Endothelial cell of umbilical vein (primary cell): ENCODE results near the gene RBM22. TPM values are rescaled to one million over a fixed set of nuclear protein-coding genes. Genes with fewer than 3 reads are reported as not detected.

ENCODE experiments used
- BruUV-seq: library from RNA; stranded (reverse); fragments of 400-500 nt; replicated peaks from 2 replicates; lab custom pipeline; 2021; lab: Mats Ljungman, UMichigan
- CTCF ChIA-PET: fragments of 300-600, 350-600 bp; sonication (Branson Sonifier 250); formaldehyde crosslinking; loops from one replicate; lab custom pipeline; 2021; ENCODE audit warnings: antibody characterized with exemption, inconsistent platforms; lab: Charles Lee
- POLR2A ChIA-PET: fragments of 300-600, 350-600 bp; sonication (Branson Sonifier 250); formaldehyde crosslinking; loops from one replicate; lab custom pipeline; 2021; ENCODE audit warnings: antibody characterized with exemption, inconsistent platforms; lab: Charles Lee
- DNase-seq: peaks from one replicate; pipeline ENCODE4 v3.0.0-alpha.2; 2011; ENCODE audit warnings: low read depth, low spot score
- FAIRE-seq: peaks from 2 replicates; lab custom pipeline; 2011; peaks lifted over from hg19 to GRCh38; lab: Jason Lieb, UNC
- H2AFZ ChIP-seq: 2 replicates; pipeline ENCODE4 v1.6.0; 2012; ENCODE audit warnings: low read depth, low read length, control low read depth, inconsistent platforms
- H3K27ac ChIP-seq: 2 replicates; pipeline ENCODE4 v1.5.1; 2011; ENCODE audit warnings: low read depth, mild to moderate bottlenecking, control low read depth, low read length, moderate library complexity; ENCODE audit not compliant: insufficient read depth
- H3K27me3 ChIP-seq, 2 experiments: 2 replicates each; pipeline versions ENCODE4 v1.6.0 to v1.6.1; 2011; ENCODE audit warnings: low read length in 2 of 2, mixed read lengths in 1 of 2; ENCODE audit not compliant: control insufficient read depth in 2 of 2, insufficient read depth in 2 of 2
- H3K36me3 ChIP-seq, 2 experiments: 2 replicates in 1 of 2; 3 replicates in 1 of 2; pipeline ENCODE4 v1.5.1; 2011; ENCODE audit warnings: low read length in 2 of 2, mild to moderate bottlenecking in 1 of 2, moderate library complexity in 1 of 2; ENCODE audit not compliant: control insufficient read depth in 2 of 2, insufficient read depth in 2 of 2; ENCODE audit errors: extremely low read depth in 1 of 2
- H3K4me1 ChIP-seq: 3 replicates; pipeline ENCODE4 v1.5.1; 2011; ENCODE audit warnings: mild to moderate bottlenecking, low read length; ENCODE audit not compliant: control insufficient read depth, insufficient read depth; ENCODE audit errors: extremely low read depth
- H3K4me2 ChIP-seq: 2 replicates; pipeline ENCODE4 v1.6.1; 2011; ENCODE audit warnings: low read length, control low read depth, mixed read lengths; ENCODE audit not compliant: insufficient read depth
- H3K4me3 ChIP-seq, 3 experiments: fragments of 200-600 bp in 1 of 3; sonication (generic), shearing (Covaris generic) in 1 of 3; replicated peaks in 1 of 3; 2 replicates each; pipeline ENCODE4 v1.5.1; 2011 to 2016; ENCODE audit warnings: control low read depth in 3 of 3, low read length in 3 of 3, mild to moderate bottlenecking in 2 of 3, inconsistent platforms in 1 of 3, low read depth in 1 of 3, moderate library complexity in 1 of 3; ENCODE audit not compliant: insufficient read depth in 1 of 3
- H3K79me2 ChIP-seq: 2 replicates; pipeline ENCODE4 v1.6.0; 2012; ENCODE audit warnings: low read length, inconsistent platforms; ENCODE audit not compliant: control insufficient read depth, insufficient read depth
- H3K9ac ChIP-seq: replicated peaks from 2 replicates; pipeline ENCODE3; 2011; ENCODE audit warnings: low read length, control low read depth; ENCODE audit not compliant: insufficient read depth; ENCODE audit errors: extremely low read depth
- H3K9me1 ChIP-seq: replicated peaks from 3 replicates; pipeline ENCODE4 v1.6.0; 2011; ENCODE audit warnings: mild to moderate bottlenecking, low read length; ENCODE audit not compliant: control insufficient read depth, insufficient read depth; ENCODE audit errors: extremely low read depth
- H3K9me3 ChIP-seq: replicated peaks from 2 replicates; pipeline ENCODE4 v1.5.1; 2012; ENCODE audit warnings: low read length, inconsistent platforms; ENCODE audit not compliant: control insufficient read depth, insufficient read depth
- H4K20me1 ChIP-seq: replicated peaks from 2 replicates; pipeline ENCODE3; 2011; ENCODE audit warnings: mild to moderate bottlenecking, low read length; ENCODE audit not compliant: control insufficient read depth, insufficient read depth; ENCODE audit errors: extremely low read depth
- CTCF ChIP-seq, 2 donors: IDR thresholded peaks; 1 replicate in 1 of 2; 2 replicates in 1 of 2; pipeline ENCODE4 v1.5.1; 2011; ENCODE audit warnings: low read length in 2 of 2, mild to moderate bottlenecking in 2 of 2, moderate library complexity in 2 of 2, control low read depth in 1 of 2, inconsistent platforms in 1 of 2, low read depth in 1 of 2; ENCODE audit not compliant: insufficient read depth in 1 of 2; ENCODE audit errors: extremely low read depth in 1 of 2
- EZH2 ChIP-seq: IDR thresholded peaks from 2 replicates; pipeline ENCODE4 v1.6.1; 2012; ENCODE audit warnings: borderline replicate concordance, low read depth, mild to moderate bottlenecking, moderate library complexity, low read length, inconsistent platforms; ENCODE audit not compliant: severe bottlenecking
- FOS ChIP-seq: IDR thresholded peaks from 2 replicates; pipeline ENCODE4 v1.6.1; 2011; ENCODE audit warnings: mild to moderate bottlenecking, low read length, moderate library complexity, borderline replicate concordance; ENCODE audit not compliant: insufficient read depth
- GATA2 ChIP-seq: IDR thresholded peaks from 2 replicates; pipeline ENCODE4 v1.7.0; 2011; ENCODE audit warnings: low read depth, mild to moderate bottlenecking, moderate library complexity, mixed read lengths, low read length; ENCODE audit not compliant: insufficient read length, insufficient read depth
- JUN ChIP-seq: IDR thresholded peaks from 2 replicates; pipeline ENCODE4 v1.6.1; 2011; ENCODE audit warnings: borderline replicate concordance, low read depth; ENCODE audit not compliant: insufficient read length, insufficient read depth
- MAX ChIP-seq: IDR thresholded peaks from 2 replicates; pipeline ENCODE4 v1.6.1; 2011; ENCODE audit not compliant: insufficient read depth, insufficient read length
- MYC ChIP-seq: IDR thresholded peaks from one replicate; pipeline ENCODE4 v1.6.1; 2011; ENCODE audit warnings: mild to moderate bottlenecking, low read depth, low read length
- POLR2A ChIP-seq: IDR thresholded peaks from 2 replicates; pipeline ENCODE4 v1.6.1; 2012; ENCODE audit warnings: low read depth, mild to moderate bottlenecking, control low read depth, low read length
- POLR2AphosphoS5 ChIP-seq: IDR thresholded peaks from 2 replicates; pipeline ENCODE4 v1.6.1; 2012; ENCODE audit warnings: low read depth, mild to moderate bottlenecking, control low read depth, low read length, moderate library complexity; ENCODE audit not compliant: insufficient read depth
- dilution Hi-C: fragments of 300-500 bp; cut with MboI; formaldehyde crosslinking; loops from one replicate; pipeline ENCODE4 v1.15.0; 2019; ENCODE audit warnings: low sequenced_read_pairs; ENCODE audit not compliant: extremely low pct_ligation_motif_present
- intact Hi-C: fragments of 100-400 bp; cut with micrococcal nuclease; formaldehyde crosslinking; loops from one replicate; pipeline ENCODE4 v1.10.0; 2022
- polyA plus RNA-seq, 4 experiments: library from polyadenylated mRNA; depleted of rRNA in 3 of 4; stranded (reverse) in 3 of 4; unstranded in 1 of 4; fragments of >200 nt; gene quantifications; 2 replicates each; pipeline versions ENCODE4 v1.2.1 to v1.2.3, GENCODE V29; 2011 to 2012; ENCODE audit warnings: missing spikeins in 1 of 4
- total RNA-seq: library from RNA; stranded (reverse); gene quantifications from 2 replicates; pipeline ENCODE4 v1.2.3, GENCODE V29; 2021

RBM22 gene
- total and polyA plus RNA-seq, 2 donors (not counting 3 experiments of a cell fraction or from before 2014, with no cell fraction given) = 41.8 to 51.2 TPM

- CTCF ChIA-PET = interaction anchor here (2.5 kb wide), 1 partner anchor 24 kb away, joined by 10 read pairs; the partner anchor contains the start of gene RBM22
- no peak for FAIRE-seq
- Histone ChIP-seq H3K27ac (no peak overlapping the region), H3K4me3 (no peak overlapping the region), H4K20me1 (no peaks in the 10 kb centered on the region), H3K9ac (no peak overlapping the region), H3K9me3 (no peaks in the 10 kb centered on the region), H3K4me2 (no peak overlapping the region), H3K79me2 (no peaks in the 10 kb centered on the region), H3K9me1 (no peaks in the 10 kb centered on the region), H2AFZ (no peak overlapping the region), H3K36me3 (no peaks in the 10 kb centered on the region), H3K27me3 (peaks cover 0 to 4% of the 10 kb centered on the region in 2 experiments), H3K4me1 (peaks cover 11% of the 10 kb centered on the region)
- intact Hi-C loops = no loop called here
- POLR2A ChIA-PET = no interaction called here
- no TSS peak for BruUV-seq
- no peak for TF ChIP-seq FOS
- TF ChIP-seq GATA2 = no peak
- TF ChIP-seq EZH2 = no peak
- TF ChIP-seq POLR2A = no peak
- no peak for TF ChIP-seq MYC
- no peak for TF ChIP-seq CTCF (IDR thresholded peaks at IDR 0.05; ENCODE audit: extremely low read depth in 1 of 2, insufficient read depth in 1 of 2, low read depth in 1 of 2, low read length in 2 of 2)
- TF ChIP-seq POLR2AphosphoS5 = no peak
- TF ChIP-seq MAX = no peak
- TF ChIP-seq JUN = no peak
- dilution Hi-C loops = no loop called here
- DNase-seq = no peak
Measured at GRCh38 chr5:150676578-150676977, 24.3 kb downstream of the RBM22 start.
